HG03045 (cell line): ENCODE data around the gene CTIF.

ENCODE experiments used
- ATAC-seq: cut with Tn5 transposase; IDR thresholded peaks from one replicate; pipeline ENCODE4 v1.9.1; 2021; ENCODE audit warnings: mild to moderate bottlenecking, moderate library complexity; ENCODE audit not compliant: unreplicated experiment

Gene CTIF

DNA sequence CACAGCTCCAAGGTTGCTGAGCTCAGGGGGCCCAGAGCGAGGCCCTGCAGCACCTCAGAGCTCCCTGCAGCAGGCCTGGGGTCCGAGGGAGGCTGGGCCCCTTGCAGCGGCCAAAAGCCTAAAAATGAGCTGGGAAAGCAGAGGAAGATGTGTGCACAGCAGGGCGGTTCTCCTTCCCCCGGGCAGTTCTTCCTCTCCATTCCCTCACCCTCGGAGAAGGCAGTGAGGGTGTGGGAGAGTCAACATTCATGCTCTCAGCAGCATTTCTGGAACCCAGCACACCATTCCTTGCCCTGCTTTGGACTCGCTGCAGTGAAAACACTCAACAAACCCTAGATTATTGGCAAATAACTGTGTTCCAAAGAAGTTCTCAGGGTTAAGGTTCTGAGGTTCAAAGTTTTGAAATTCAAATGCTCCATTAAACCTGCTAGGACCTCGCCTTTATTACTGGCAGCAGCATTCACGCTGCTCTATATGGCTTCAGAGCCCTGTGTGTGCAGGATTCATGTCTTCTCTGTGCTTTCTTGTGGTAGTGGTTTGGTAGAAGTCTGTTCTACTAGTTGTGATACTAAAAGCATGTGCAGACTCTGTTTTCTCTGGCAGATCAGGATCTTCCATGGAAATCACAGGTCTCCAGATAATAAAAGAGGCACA is 79.1 kb downstream of the CTIF start:
- ATAC-seq: no peak

GRCh38 chr18:48619016-48619415 is 80.2 kb downstream of the CTIF start:
- ATAC-seq: no peak

- no peak for ATAC-seq
These were observed 80.7 kb downstream of the CTIF start for GRCh38 chr18:48619501-48619900.

GRCh38 chr18:48620071-48620470 is 81.2 kb downstream of the CTIF start:
- ATAC-seq: no peak

DNA sequence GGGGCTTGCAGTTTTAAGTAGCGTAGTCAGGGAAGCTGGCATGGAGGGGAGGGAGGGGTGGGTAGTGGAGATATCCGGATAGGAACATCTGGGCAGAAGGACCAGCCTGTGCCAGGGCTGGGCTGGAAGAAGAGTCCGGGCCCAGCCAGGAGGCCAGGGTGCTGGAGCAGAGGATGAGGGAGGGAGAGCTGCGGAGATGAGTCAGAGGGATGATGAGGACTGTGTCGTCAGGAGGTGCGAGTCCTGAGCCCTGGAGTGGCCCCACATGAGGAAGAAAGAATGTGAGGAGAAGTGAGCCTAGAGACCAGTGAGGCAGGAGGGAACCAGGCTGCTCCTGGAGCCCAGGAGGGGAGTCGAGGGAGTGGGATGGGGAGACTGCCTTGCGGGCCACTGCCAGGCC is 82.4 kb downstream of the CTIF start:
- ATAC-seq: no peak

DNA sequence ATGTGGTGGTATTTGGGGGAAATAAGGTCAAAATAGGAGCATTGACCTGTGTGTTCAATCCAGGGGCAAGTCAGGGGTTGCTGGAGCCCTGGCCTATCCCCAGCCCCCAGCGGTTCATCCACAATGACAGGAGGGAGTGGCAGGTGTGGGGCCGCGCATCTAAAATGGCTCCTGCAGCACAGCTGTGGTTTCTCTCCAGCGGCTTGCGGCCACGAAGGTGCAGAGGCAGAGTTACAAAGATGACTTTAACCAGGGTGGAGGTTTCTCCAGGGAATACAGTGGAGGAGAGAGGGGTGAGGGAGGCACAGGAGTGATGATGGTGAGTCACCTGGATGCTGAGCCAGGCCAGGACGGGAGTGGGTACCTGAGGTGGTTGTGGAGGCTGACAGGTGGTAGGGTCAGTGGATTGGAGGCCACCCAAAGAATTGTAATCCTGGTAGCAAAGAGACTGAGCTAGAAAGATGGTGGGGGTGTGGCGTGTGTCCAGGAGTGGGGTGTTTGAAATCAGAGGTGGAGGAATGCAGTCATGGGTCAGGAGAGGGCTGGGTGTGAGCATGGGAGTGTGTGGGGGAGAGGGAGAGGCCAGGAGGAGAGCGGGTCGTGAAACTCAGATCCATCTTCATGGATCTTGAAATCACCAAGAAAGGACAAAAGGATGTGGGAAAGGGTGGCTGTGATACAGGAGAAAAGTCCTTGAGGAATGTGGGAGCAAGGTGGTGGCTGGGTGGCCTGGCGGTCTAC is 83.2 kb downstream of the CTIF start:
- ATAC-seq: no peak

GRCh38 chr18:48622911-48623431 is 84.1 kb downstream of the CTIF start:
- ATAC-seq: no peak

DNA sequence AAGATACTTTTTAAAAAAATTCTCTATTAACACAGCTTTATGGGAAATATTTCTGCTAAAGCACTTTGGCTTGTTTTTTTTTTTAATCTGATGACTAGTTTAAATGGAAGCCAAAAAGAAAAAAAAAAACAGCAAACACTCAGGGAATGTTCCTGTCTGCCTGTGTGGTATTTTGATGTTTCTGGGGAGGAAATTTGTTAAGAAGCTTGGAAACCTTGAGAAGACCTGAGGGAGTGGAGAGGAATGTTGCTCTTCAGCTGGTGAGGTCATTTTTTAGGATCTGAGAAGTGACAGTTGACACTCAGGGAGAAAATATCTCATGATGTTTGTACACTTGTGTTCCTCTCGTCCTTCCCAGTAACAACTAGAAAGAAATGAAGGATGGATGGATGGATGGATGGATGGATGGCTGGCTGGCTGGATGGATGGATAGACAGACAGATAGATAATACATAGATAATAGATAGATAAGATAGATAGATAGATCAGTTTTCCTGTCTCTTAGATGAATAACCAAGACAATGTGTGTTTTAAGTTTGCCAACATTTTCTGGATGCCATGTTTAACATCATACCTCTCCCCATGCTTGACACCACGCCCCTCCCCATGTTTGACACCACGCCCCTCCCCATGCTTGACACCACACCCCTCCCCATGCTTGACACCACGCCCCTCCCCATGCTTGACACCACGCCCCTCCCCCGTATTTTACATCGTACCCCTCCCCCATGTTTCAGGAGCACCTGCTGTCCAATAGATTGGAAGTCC is 84.8 kb downstream of the CTIF start:
- ATAC-seq: no peak

DNA sequence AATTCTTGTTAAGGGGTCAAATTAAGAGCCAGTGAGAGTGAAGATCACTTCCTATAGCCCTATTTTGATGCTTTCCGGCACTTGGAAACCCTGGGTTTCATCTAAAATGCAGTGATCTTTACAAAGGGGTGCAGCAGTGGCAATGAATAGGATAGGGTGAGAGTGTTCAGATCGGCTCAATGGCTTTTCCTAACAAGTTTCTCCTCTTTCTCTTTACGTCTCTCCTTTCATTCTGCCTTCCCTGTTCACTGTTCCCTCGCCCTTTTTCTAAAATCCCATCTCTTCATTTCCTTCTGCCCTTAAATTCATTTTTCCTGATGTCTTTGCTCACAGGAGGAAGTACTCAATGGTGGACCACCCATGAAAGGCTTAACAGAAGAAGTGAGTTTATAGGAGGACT is 86.0 kb downstream of the CTIF start:
- no peak for ATAC-seq

- ATAC-seq: no peak
These were observed 88.4 kb downstream of the CTIF start for GRCh38 chr18:48627216-48627615.

DNA sequence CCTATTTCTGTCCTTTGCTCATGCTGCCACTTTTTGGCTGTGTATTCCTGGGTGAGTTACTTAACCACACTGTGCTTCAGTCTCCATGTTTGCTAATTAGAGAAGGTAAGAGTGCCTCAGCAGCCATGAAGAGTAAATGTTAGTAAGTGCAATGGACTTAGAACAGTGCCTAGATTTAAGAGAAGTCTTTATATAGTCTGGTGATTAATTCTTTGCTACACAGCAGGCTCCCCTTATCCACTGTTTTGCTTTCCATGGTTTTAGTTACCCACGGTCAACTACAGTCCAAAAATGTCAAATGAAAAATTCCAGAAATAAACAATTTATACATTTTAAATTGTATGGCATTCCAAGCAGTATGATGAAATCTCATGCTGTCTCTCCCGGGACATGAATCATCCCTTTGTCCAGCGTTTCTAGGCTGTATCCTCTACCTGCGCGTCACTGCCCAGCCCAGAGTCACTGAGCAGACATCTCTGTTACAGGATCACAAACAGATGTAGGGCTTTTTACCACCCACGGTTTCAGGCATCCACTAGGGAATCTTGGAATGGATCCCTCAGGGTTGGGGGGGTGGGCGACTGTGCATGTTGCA is 91.0 kb downstream of the CTIF start:
- no peak for ATAC-seq

DNA sequence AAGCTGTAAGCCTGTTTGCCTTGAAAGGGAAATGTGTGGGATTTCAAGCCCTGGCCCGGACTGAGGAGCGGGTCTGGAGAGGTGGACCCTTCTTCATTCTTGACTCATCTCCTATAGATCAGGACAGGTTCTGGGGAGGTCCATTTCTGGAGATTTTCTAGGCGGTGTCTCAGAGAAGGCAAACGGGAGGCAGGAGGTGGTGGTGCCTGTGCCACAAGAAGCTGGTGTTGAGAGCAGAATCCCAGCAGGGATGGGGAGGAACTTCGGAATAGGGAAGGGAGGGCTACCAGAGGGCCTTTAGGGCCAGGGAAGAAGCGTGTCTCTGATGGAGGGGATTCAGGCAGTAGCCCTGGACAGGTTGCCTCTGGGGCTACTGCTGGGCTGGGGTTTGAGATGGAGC is 93.0 kb downstream of the CTIF start:
- no peak for ATAC-seq

DNA sequence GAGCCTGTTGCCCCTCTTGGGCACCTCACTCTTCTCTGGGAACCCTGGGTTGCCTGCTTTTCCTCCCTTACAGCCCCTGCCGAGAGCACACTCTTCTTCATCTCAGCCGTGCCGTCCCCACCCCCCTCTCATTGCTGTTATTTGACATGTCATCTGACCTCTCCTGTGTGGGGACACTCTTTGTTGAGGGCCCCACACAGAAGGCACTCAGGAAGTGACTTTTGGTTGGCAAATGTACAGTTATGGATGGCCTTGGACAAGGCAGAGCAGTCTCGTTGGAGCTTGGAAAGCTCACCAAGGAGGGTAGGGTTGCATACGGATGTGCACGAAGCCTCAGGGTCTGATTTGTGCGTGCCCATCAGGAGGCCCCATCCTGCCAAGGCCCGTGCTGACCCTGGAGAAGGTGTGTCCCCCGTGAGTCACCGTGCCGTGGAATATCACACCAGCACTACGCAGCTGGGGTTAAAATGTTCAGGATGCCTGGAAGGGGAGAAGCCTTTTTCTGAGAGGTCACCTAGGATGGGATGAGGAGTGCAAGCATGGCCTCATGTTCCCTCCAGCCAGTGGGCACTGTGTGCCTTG is 93.9 kb downstream of the CTIF start:
- ATAC-seq: no peak

DNA sequence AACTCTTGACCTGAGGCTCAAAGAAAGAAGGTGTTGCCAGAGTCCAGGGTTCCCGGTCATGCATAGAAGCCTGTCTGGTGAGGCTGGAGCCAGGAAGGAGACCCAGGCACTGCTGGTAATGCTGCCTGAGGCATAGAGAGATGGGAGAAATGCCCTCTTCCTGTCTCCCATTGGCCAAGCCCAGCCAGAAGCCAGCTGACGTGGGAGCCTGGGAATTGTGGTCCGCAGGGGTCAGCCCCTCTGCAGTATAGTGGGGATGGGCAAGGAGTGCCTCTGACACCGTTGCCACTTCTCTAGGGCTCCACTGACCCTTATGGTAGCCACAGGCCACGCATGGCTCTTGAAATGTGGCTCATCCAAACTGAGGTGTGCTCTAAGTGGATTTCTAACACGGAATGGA is 95.7 kb downstream of the CTIF start:
- no peak for ATAC-seq

GRCh38 chr18:48634975-48635374 is 96.1 kb downstream of the CTIF start:
- ATAC-seq: no peak

GRCh38 chr18:48635806-48636205 is 97.0 kb downstream of the CTIF start:
- no peak for ATAC-seq

- no peak for ATAC-seq
These were observed 97.6 kb downstream of the CTIF start for GRCh38 chr18:48636436-48636835.

DNA sequence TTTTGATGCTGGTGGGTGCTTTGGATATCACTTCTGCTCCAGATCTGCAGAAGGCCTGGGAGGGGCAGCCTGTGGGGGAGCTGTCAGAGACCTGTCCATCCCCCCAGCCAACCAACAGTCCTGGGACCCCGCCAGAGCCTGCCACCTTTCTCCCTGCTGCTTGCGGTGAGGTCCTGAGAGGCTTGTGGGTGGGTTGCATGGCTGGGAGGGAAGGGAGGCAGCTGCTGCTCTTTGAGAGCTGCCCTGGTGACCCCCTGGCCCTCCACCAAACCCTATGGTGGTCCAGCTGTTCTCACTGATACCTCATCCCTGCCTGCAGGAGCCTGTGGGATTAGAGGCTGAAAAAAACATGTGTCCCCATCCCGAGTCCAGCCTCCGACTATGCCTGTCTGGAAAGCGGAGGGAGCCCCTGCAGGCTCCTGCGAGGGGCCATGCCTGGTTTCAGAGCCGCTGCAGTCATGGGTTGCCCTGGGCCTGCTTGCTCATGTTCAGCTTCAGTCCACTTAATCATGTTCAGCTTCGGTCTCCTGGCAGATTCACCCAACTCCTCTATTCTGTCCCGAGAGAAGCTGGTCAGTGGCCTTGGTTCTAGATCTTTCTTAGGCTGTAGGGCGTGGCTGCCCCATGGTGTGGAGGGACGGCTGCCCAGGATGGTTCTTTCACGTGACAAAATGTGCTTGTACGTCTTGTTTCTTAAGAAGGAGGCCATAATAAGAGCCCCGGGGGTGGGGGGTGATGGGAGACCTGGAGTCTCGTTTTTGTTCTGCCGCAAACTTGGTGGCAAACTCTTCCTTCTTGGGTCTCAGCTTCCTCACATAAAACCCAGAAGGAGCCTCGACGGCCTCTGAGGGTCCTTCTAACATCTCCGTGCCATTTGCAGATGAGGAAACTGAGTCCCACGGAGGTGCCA is 98.5 kb downstream of the CTIF start:
- no peak for ATAC-seq

DNA sequence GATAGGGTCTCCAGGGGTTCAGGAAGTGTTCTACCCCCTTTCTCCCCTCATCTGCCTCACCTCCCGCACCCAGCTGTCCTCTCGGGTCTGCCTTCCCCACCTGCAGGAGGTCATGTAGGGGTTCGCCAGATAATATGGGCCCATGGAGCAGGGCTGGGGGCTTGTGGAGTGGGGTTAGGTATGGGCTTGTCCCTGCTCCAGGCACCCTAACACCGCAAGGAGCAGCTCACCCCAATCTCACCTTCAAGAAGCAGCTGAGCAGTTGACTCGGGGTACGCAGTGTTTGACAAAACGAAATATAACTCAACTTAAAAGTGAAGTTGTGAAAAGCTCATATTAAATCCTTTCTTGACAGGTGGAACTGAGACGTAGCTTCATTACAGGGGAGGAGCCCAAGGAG is 99.6 kb downstream of the CTIF start:
- ATAC-seq: no peak
